Fibroblast of villous mesenchyme (primary cell): ENCODE measurements around the gene ZFP92. TPM values are rescaled to one million over a fixed set of nuclear protein-coding genes. Genes with fewer than 3 reads are reported as not detected.

ENCODE experiments used
- DNase-seq: peaks from one replicate; pipeline ENCODE4 v3.0.0-alpha.2; 2010; ENCODE audit warnings: low read depth
- H3K4me3 ChIP-seq: 2 replicates; pipeline ENCODE4 v1.5.1; 2011; ENCODE audit warnings: low read depth, mild to moderate bottlenecking, low read length
- CTCF ChIP-seq: IDR thresholded peaks from 2 replicates; pipeline ENCODE4 v1.5.1; 2012; ENCODE audit warnings: low read depth, mild to moderate bottlenecking, low read length; ENCODE audit not compliant: insufficient read depth
- total RNA-seq: library from RNA; depleted of rRNA; stranded (reverse); fragments of >200 nt; gene quantifications from 2 replicates; pipeline ENCODE4 v1.2.3, GENCODE V29; 2012

ZFP92 gene
- total RNA-seq, 1 donor = 0.43 TPM

GRCh38 chrX:153444333-153445011 is 33.2 kb downstream of the ZFP92 start:
- no peak for DNase-seq
- TF ChIP-seq CTCF = no peak
- no peak overlapping the region for H3K4me3 ChIP-seq

- DNase-seq = no peak
- no peak for TF ChIP-seq CTCF
- no peak overlapping the region for H3K4me3 ChIP-seq
These were observed 34.0 kb downstream of the ZFP92 start for GRCh38 chrX:153445106-153445855.

GRCh38 chrX:153445856-153446635 is 34.8 kb downstream of the ZFP92 start, which contains the start of gene TREX2:
Gene TREX2, minus strand, starts transcription at chrX:153446056. Its CDS starts 626 bp downstream, at chrX:153445430.
- H3K4me3 ChIP-seq = no peak within 1 kb of the TSS
- DNase-seq = no peak
- no peak for TF ChIP-seq CTCF

- no peak for DNase-seq
- TF ChIP-seq CTCF = no peak
- H3K4me3 ChIP-seq = no peak overlapping the region
These were observed 35.3 kb downstream of the ZFP92 start for GRCh38 chrX:153446636-153446936.

- no peak for DNase-seq
- TF ChIP-seq CTCF = no peak
- no peak overlapping the region for H3K4me3 ChIP-seq
These were observed 35.8 kb downstream of the ZFP92 start for GRCh38 chrX:153446950-153447580.

- no peak overlapping the region for H3K4me3 ChIP-seq
- TF ChIP-seq CTCF = no peak
These were observed 36.3 kb downstream of the ZFP92 start for GRCh38 chrX:153447581-153447960.

More at GRCh38 chrX:153447581-153447960, 36.3 kb downstream of the ZFP92 start:
- DNase-seq = no peak
